CD4-positive, alpha-beta T cell (primary cell): ENCODE results near the gene ARPC1A. TPM values are rescaled to one million over a fixed set of nuclear protein-coding genes. Genes with fewer than 3 reads are reported as not detected.
"Not testable (repeated sequence)": the region's sequence is repeated elsewhere in the genome, so short reads cannot be mapped to it uniquely, and the experiment has no call there.

Experiments used
- ATAC-seq: fragments of 200-7000 bp; cut with Tn5 transposase; one replicate; pipeline ENCODE4 v1.10.0; 2022; ENCODE audit warnings: mild to moderate bottlenecking; ENCODE audit not compliant: poor library complexity
- CTCF ChIA-PET: fragments of 350-600 bp; sonication (Branson Sonifier 250); formaldehyde crosslinking; loops from one replicate; lab custom pipeline; 2021; ENCODE audit warnings: antibody characterized with exemption, inconsistent platforms; lab: Charles Lee
- POLR2A ChIA-PET: fragments of 350-600 bp; sonication (Branson Sonifier 250); formaldehyde crosslinking; loops from one replicate; lab custom pipeline; 2021; ENCODE audit warnings: antibody characterized with exemption, inconsistent platforms; lab: Charles Lee
- DNase-seq, 14 experiments: peaks; one replicate each; pipeline ENCODE4 v3.0.0-alpha.2; 2013 to 2020; ENCODE audit warnings: mixed read lengths in 2 of 14
- H3K27ac ChIP-seq, 2 donors: one replicate each; pipeline versions ENCODE4 v1.5.1 to v1.7.0; 2013; ENCODE audit warnings: low read length in 2 of 2, low read depth in 1 of 2, mild to moderate bottlenecking in 1 of 2
- H3K27me3 ChIP-seq, 2 experiments: 1 replicate in 1 of 2; 2 replicates in 1 of 2; pipeline versions ENCODE4 v1.6.1 to v1.7.0; 2013; ENCODE audit warnings: low read length in 2 of 2, control low read depth in 1 of 2, mild to moderate bottlenecking in 1 of 2, moderate library complexity in 1 of 2; ENCODE audit not compliant: insufficient read depth in 2 of 2, control insufficient read depth in 1 of 2
- H3K36me3 ChIP-seq: one replicate; pipeline ENCODE4 v1.6.1; 2013; ENCODE audit warnings: low read length, control low read depth; ENCODE audit not compliant: insufficient read depth
- H3K4me1 ChIP-seq: one replicate; pipeline ENCODE4 v1.6.1; 2013; ENCODE audit warnings: low read length, control low read depth; ENCODE audit not compliant: insufficient read depth
- H3K4me3 ChIP-seq: one replicate; pipeline ENCODE4 v1.5.1; 2013; ENCODE audit warnings: mild to moderate bottlenecking, low read length, moderate library complexity
- H3K9me3 ChIP-seq, 2 experiments: 1 replicate in 1 of 2; 2 replicates in 1 of 2; pipeline versions ENCODE4 v1.6.1 to v1.7.0; 2013; ENCODE audit warnings: low read length in 2 of 2, mild to moderate bottlenecking in 2 of 2, control low read depth in 1 of 2, moderate library complexity in 1 of 2; ENCODE audit not compliant: control insufficient read depth in 1 of 2, insufficient read depth in 1 of 2
- H3K27ac Mint-ChIP-seq: one replicate; pipeline ENCODE4 v1.8.0; 2020; ENCODE audit warnings: mixed read lengths
- H3K27me3 Mint-ChIP-seq: one replicate; pipeline ENCODE4 v1.8.0; 2021; ENCODE audit warnings: mixed read lengths
- H3K36me3 Mint-ChIP-seq: one replicate; pipeline ENCODE4 v1.8.0; 2021; ENCODE audit warnings: low read depth, mixed read lengths
- H3K4me1 Mint-ChIP-seq: one replicate; pipeline ENCODE4 v1.8.0; 2021; ENCODE audit warnings: low read depth, mixed read lengths
- H3K4me3 Mint-ChIP-seq: one replicate; pipeline ENCODE4 v1.8.0; 2020; ENCODE audit warnings: mild to moderate bottlenecking, mixed read lengths
- H3K9me3 Mint-ChIP-seq: one replicate; pipeline ENCODE4 v1.8.0; 2020; ENCODE audit warnings: mixed read lengths
- CTCF ChIP-seq: fragments of 200-600 bp; IDR thresholded peaks from one replicate; pipeline ENCODE4 v1.8.0; 2022; ENCODE audit warnings: antibody characterized with exemption, mild to moderate bottlenecking
- intact Hi-C, 2 experiments: fragments of 100-400 bp; cut with DNase I in 1 of 2; cut with micrococcal nuclease in 1 of 2; formaldehyde crosslinking; loops; one replicate each; pipeline versions ENCODE4 v1.15.1 to v1.9.0; 2023 to 2025; cut with DNase I, micrococcal nuclease
- total RNA-seq, 174 experiments: library from RNA in 2 of 174; stranded (reverse) in 2 of 174; gene quantifications; one replicate each; pipeline ENCODE4 v1.2.3 and lab custom pipeline; 2021 to 2026

Gene ARPC1A
- total RNA-seq, 2 experiments from 2014 or later = 25.3 to 30.4 TPM

GRCh38 chr7:99287779-99288534 lies 37.7 kb upstream of the ARPC1A start:
- no peak overlapping the region for H3K27ac Mint-ChIP-seq
- CTCF ChIA-PET = no interaction called here

GRCh38 chr7:99289185-99289584 lies 36.5 kb upstream of the ARPC1A start:
- intact Hi-C loops = no loop called here
- Mint-ChIP-seq H3K4me3 (no peak overlapping the region), H3K4me1 (no peaks in the 10 kb centered on the region), H3K9me3 (no peaks in the 10 kb centered on the region), H3K27me3 (no peaks in the 10 kb centered on the region), H3K27ac (no peak overlapping the region), H3K36me3 (no peaks in the 10 kb centered on the region)
- ChIA-PET CTCF (no interaction called here), POLR2A (no interaction called here)
- H3K27me3 ChIP-seq = no peaks in the 10 kb centered on the region
- no peaks in the 10 kb centered on the region for H3K9me3 ChIP-seq
- no peak for DNase-seq
- TF ChIP-seq CTCF = no peak
- H3K4me3 ChIP-seq = no peak overlapping the region
- H3K4me1 ChIP-seq = no peaks in the 10 kb centered on the region
- no peak overlapping the region for H3K27ac ChIP-seq
- ATAC-seq = no peak
- no peaks in the 10 kb centered on the region for H3K36me3 ChIP-seq

More at GRCh38 chr7:99287779-99288534, 37.7 kb upstream of the ARPC1A start:
- Histone ChIP-seq H3K27ac (no peak overlapping the region), H3K27me3 (no peaks in the 10 kb centered on the region), H3K9me3 (no peaks in the 10 kb centered on the region), H3K4me1 (no peaks in the 10 kb centered on the region), H3K4me3 (no peak overlapping the region), H3K36me3 (no peaks in the 10 kb centered on the region)
- no peaks in the 10 kb centered on the region for H3K4me1 Mint-ChIP-seq
- intact Hi-C loops = no loop called here
- no peak for TF ChIP-seq CTCF
- POLR2A ChIA-PET = no interaction called here
- ATAC-seq = no peak
- H3K36me3 Mint-ChIP-seq = no peaks in the 10 kb centered on the region
- no peak overlapping the region for H3K4me3 Mint-ChIP-seq
- H3K27me3 Mint-ChIP-seq = no peaks in the 10 kb centered on the region
- no peaks in the 10 kb centered on the region for H3K9me3 Mint-ChIP-seq
- DNase-seq = no peak

- H3K4me3 ChIP-seq, H3K27ac Mint-ChIP-seq, H3K4me1 Mint-ChIP-seq, H3K9me3 Mint-ChIP-seq, CTCF ChIA-PET, ATAC-seq, H3K36me3 Mint-ChIP-seq, H3K4me3 Mint-ChIP-seq, H3K9me3 ChIP-seq, intact Hi-C loops, H3K4me1 ChIP-seq, H3K36me3 ChIP-seq, H3K27me3 ChIP-seq, POLR2A ChIA-PET, H3K27ac ChIP-seq, DNase-seq, H3K27me3 Mint-ChIP-seq: not testable (repeated sequence)
These were observed 35.5 kb upstream of the ARPC1A start for GRCh38 chr7:99290148-99290547.
